GM18499 (cell line): ENCODE measurements around the gene KRT78.
"Not testable (repeated sequence)": the region's sequence is repeated elsewhere in the genome, so short reads cannot be mapped to it uniquely, and the experiment has no call there.

Experiments used
- ATAC-seq: cut with Tn5 transposase; IDR thresholded peaks from one replicate; pipeline ENCODE4 v1.9.1; 2021; ENCODE audit warnings: moderate number of reproducible peaks; ENCODE audit not compliant: insufficient read depth, unreplicated experiment

Gene KRT78

GRCh38 chr12:52799505-52800211 is 49.1 kb downstream of the KRT78 start:
- no peak for ATAC-seq

- ATAC-seq, result no peak
Observed at GRCh38 chr12:52798671-52799504, 49.9 kb downstream of the KRT78 start.

GRCh38 chr12:52798003-52798670 is 50.7 kb downstream of the KRT78 start:
- ATAC-seq, result no peak

- ATAC-seq, result no peak
Observed at GRCh38 chr12:52797529-52797894, 51.3 kb downstream of the KRT78 start.

- no peak for ATAC-seq
Observed at GRCh38 chr12:52796839-52797528, 51.8 kb downstream of the KRT78 start.

GRCh38 chr12:52796429-52796794 is 52.4 kb downstream of the KRT78 start:
- ATAC-seq, result no peak

- ATAC-seq, result no peak
Observed at GRCh38 chr12:52795694-52796428, 52.9 kb downstream of the KRT78 start, which contains the start of gene KRT3. TSS of gene KRT3 (minus strand) at chr12:52796117. CDS start at chr12:52796042, 75 bp downstream.

- not testable (repeated sequence) for ATAC-seq
Observed at GRCh38 chr12:52795332-52795674, 53.5 kb downstream of the KRT78 start.

- no peak for ATAC-seq
Observed at GRCh38 chr12:52794479-52795331, 54.1 kb downstream of the KRT78 start.

GRCh38 chr12:52792185-52793029 is 56.4 kb downstream of the KRT78 start:
- no peak for ATAC-seq

GRCh38 chr12:52791271-52792184 is 57.3 kb downstream of the KRT78 start:
- ATAC-seq, result no peak

- no peak for ATAC-seq
Observed at GRCh38 chr12:52790427-52791270, 58.1 kb downstream of the KRT78 start.

- ATAC-seq, result no peak
Observed at GRCh38 chr12:52789637-52790426, 59.0 kb downstream of the KRT78 start.

- no peak for ATAC-seq
Observed at GRCh38 chr12:52788876-52789636, 59.7 kb downstream of the KRT78 start.
